Gastroesophageal sphincter (tissue), 3 donors: Measurements from ENCODE around the gene DUSP18.

Experiments used
- CTCF ChIP-seq, 4 experiments: fragments of 200-600 bp in 2 of 4; fragments of 450-650 bp in 2 of 4; sonication (generic) in 1 of 4; IDR thresholded peaks; one replicate each; pipeline ENCODE4 v1.5.1; 2017 to 2019; ENCODE audit warnings: antibody characterized with exemption in 4 of 4, mild to moderate bottlenecking in 2 of 4, moderate library complexity in 2 of 4
- EP300 ChIP-seq: sonication (generic); formaldehyde crosslinking; IDR thresholded peaks from one replicate; pipeline ENCODE4 v1.6.1; 2017; ENCODE audit warnings: antibody characterized with exemption, mild to moderate bottlenecking
- POLR2A ChIP-seq, 2 donors: fragments of 450-650 bp; IDR thresholded peaks; one replicate each; pipeline ENCODE4 v1.6.1; 2017; ENCODE audit warnings: antibody characterized with exemption in 2 of 2, mild to moderate bottlenecking in 2 of 2, moderate library complexity in 1 of 2
- POLR2AphosphoS5 ChIP-seq: sonication (generic); formaldehyde crosslinking; IDR thresholded peaks from one replicate; pipeline ENCODE4 v1.6.1; 2017; ENCODE audit warnings: antibody characterized with exemption

GRCh38 chr22:30612789-30613188, 54.9 kb downstream of the DUSP18 start:
- no peak for TF ChIP-seq POLR2AphosphoS5
- TF ChIP-seq CTCF (IDR thresholded peaks at IDR 0.05) = no peak
- TF ChIP-seq POLR2A (IDR thresholded peaks at IDR 0.05) = no peak
- no peak for TF ChIP-seq EP300
